Inferior parietal cortex (tissue), 1 donor: ENCODE data around the gene RASL12.
"Not testable (repeated sequence)": the region's sequence is repeated elsewhere in the genome, so short reads cannot be mapped to it uniquely, and the experiment has no call there.

Source experiments
- DNase-seq: peaks from one replicate; pipeline ENCODE4 v3.0.0-alpha.2; 2016; ENCODE audit errors: extremely low spot score

Gene RASL12

DNA sequence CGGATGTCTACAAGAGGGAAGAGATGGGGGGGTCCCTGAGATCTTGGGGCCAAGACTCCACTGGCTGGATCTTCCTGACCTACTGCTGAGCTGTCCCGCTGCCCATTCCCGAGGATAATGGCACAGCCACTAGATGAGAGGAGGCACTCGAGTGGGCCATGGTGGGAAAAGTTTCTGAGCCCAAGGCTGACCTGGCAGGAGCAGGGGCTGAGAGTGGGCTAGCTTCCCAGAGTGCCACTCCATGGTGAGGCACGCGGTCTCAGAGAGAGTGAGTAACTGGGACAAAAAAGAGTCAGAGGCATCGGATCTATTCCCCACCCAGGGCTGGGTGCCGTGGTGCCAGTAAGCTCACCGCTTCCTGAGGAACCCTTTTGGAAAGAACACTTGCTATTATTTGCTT, 11.7 kb downstream of the RASL12 start:
- no peak for DNase-seq

DNA sequence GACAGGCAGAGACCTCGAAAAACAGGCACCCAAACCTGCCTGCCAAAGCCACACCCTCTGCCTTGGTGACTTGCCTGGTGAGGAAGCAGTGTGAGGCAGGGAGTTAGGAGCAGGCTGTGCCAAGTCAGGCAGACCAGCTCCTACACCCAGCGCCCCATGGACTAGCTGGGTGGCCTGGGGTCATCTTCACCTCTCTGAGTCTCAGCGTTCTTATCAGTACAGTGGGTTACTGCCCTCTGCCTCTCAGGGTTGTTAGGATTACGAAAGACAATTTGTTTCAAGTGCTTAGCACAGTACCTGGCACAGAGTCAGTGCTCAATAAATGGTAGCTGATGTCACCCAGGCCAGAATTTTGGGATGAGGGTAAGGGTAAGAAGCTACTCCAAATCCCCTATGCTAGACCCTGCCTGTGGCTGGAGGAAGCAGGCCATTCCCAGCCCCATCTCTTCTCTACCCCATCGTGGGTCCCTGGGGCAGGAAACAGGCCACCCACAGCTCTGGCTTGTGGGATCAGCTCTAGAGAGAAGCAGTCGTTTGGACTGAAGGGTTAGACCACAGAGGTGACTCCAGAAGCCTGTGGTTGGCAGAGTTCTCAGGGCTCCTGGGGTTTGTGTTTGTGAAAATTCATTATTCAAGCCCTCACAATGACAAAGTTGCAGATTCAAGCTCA, 12.5 kb downstream of the RASL12 start:
- DNase-seq, result no peak

DNA sequence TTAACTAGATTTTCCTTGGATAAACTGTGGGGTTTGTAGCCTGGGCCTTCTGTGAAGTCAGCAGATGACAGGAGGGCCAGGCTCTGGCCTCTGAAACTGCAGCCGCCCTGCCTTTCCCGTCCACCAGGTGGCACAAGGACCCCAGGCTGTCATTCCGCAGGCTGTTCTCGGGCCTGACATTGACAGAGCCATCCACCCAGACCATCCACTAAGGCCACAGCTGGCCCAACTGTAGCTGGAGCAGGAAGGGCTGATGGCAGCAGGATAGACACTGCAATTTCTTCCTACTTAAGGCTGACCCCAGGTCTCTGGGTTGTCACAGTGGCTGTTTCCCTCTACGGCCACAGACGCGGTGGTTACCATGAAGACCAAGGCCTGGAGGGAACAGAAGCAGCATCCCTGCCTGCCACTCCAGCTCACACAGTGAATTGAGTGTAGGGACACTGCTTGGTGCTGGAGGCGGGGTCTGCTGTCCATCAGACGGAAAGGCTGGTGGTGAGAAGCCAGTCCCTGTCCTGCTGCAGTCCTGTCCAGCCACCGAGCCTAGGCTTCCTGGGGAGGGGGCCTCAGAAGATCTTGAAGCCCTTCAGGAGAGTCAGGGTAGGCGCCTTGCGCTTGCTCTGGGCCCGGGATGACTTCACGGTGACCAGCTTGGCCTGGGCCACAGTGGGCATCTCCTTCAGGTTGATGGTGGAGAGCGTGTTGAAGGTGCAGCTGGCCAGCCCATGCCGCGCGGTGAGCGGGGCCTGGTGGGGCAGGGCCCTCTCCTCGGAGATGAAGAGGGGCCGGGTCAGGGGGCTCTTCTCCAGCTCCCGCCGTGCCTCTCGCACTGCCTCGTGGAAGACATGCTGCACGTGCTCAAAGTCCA, 13.2 kb downstream of the RASL12 start:
- DNase-seq, result peak; percentile 80

DNA sequence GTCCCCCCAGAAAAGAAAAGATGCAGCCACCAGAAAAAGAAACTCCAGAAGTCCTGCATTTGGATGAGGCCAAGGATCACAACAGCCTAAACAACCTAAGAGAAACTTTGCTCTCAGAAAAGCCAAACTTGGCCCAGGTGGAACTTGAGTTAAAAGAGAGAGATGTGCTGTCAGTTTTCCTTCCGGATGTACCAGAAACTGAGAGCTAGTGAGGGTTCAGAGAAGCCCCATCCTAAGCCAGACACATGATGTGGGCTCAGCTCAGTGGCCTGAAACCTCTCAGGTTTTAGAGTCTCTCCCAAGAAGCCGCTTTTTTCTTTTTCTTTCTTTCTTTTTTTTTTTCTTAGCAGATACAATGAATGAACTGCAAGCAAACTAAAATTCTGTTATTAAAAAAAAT, 14.8 kb downstream of the RASL12 start:
- DNase-seq, result no peak

DNA sequence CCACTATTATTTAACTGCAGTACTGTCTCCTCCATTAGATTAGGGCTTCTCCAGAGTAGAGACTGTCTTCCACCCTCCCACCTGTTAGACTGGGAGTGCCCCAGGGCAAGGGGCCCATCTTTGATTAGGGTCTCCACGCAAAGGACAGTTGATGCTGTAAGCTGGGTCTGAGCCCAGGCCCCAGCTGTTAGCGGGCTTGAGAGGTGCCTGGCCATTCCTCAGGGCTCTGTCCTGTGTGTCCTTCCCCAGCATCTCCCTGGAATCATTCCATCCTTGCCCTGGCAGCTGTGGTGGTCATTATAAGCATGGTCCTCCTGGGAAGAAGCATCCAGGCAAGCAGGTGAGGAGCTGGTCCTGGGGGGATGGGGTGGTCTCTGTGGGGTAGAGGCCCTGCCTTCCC, 16.5 kb downstream of the RASL12 start:
- no peak for DNase-seq

DNA sequence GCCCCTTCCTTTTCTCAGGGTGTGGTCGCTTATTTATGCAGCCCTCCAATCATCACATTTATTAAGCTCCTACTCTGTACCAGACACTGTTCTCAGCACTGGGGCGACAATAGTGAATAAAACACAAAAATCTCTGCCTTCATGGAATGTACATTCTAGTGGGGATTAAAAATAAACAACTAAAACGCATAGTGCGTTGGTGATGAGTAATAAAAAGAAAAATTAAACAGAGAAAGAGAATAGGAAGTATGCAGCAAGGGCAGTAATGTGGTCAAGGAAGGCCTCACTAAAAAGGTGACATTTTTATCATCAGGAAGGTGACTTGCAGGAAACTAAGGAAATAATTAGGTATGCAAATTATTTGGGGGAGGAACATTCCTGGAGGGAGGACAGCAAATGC, 17.5 kb downstream of the RASL12 start:
- DNase-seq, result no peak

GRCh38 chr15:65049418-65049840, 18.4 kb downstream of the RASL12 start:
- peak; percentile 95 for DNase-seq

DNA sequence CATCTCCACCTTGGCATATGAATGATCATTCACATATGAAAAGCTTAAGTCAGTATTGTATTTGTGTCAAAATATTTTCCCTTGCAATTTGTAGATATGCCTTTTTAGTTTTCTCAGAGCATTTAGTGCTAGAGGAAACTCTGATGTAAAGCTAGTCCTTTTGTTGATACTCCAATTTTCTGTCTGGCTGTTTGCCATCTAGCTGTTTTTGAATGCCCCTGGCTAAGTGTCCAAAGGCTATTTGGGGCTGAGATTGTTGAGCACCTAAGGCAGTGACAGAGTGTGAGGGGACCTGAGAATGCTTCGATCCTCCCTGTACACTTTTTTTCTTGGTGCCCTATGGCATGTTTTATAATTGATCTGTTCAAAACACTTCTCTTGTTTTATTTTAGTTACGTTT, 19.6 kb downstream of the RASL12 start:
- DNase-seq, result no peak

DNA sequence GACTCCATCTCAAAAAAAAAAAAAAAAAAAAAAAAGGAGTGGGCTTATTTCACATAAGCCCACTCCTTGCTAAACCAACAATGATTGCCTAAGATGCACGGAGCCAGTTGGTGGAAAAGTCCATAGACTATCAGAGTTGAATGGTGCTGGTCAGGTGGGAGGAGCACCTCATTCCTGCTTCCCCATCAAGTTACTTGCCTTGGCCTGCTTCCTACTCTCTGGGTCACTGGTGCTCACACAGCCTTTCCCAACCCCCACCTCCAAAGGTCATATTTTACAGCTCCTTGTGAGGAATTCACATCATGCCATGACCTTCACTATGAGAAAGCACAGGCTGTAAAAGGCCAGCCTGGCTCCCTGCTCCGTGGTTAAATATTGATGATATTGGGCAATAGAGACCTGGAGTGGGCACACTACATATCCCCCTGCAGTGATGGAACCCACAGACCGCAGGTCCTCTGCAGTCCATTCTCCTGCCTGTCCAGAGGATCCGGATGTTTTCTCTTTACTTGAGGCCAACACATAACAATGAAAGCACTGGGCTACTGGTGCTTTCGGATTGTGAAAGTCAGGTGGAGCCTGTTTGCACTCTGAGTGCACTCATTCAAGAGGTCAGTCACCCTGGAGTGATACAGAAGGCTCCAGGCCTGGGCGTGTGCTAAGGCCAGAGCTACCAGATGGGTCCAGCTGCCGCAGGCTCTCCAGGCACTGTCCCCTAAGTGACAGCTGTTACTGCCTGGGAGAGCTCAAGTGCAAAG, 22.9 kb downstream of the RASL12 start, which contains the start of gene SLC51B:
SLC51B (plus strand) TSS at position 664 of the 758 bp plus-strand sequence. CDS start 4,618 bp downstream, outside the sequence.
- DNase-seq, result no peak

DNA sequence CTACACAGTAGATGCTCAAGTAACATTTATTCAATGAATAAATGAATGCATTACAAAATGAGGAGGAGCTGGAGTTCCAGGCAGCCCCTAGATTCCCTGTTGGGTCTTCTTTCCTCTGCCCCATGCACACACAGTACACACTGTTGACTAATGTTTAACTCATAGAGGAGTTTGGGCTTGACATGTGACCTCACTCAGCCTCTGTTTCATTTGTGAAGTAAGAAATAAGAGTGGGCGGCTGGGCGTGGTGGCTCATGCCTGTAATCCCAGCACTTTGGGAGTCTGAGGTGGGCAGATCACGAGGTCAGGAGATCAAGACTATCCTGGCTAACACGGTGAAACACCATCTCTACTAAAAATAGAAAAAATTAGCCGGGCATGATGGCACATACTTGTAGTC, 23.6 kb downstream of the RASL12 start:
- not testable (repeated sequence) for DNase-seq

DNA sequence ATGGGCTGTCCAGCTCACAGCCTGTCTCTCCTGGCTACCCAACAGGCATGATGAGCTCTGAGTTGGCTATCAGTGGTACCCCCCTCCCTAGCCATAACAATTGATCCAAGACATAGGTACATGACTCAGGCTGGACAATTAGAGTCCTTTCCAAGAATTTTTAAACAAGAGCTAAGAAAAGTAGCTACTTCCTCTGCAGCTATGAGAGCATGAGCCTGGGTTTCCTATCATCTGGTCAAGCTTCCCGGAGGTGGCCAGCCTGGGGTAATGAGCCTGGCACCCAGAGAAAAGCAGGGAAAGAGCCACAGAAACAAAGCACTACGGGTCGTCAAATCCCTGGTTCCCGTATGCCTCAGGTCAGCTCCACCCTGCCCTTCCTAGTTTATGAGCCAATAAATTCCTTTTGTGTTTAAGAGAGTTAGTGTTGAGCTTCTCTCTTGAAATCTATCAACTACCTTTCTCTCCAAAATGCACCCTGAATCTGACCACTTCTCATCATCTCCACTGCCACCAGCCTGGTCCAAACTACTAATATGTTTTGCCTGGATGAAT, 24.9 kb downstream of the RASL12 start:
- no peak for DNase-seq

- DNase-seq, result no peak
Observed at GRCh38 chr15:65041787-65042186, 26.0 kb downstream of the RASL12 start.

- DNase-seq, result no peak
Observed at GRCh38 chr15:65040461-65040860, 27.3 kb downstream of the RASL12 start.

DNA sequence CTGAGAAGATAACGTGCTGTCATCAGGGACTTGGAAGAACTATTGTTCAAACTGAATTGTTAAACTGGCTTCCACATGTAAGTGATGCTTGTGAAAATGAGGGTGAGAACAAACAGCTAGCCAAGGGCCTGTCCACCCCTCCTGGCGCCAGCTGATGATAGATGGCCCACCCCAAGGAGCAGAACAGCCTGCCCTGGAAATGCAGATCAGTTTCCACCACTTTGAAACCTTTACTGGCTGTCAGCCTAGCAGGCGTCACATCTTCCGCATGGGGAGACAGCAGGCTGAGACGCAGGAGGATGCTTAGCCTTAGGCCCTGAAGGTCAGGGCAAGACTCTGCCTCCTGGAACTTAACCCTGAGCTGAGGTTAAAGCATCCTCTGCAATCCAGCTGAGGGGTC, 29.0 kb downstream of the RASL12 start:
- no peak for DNase-seq

GRCh38 chr15:65038428-65038827, 29.4 kb downstream of the RASL12 start:
- DNase-seq, result no peak

GRCh38 chr15:65037309-65037708, 30.5 kb downstream of the RASL12 start:
- no peak for DNase-seq

- DNase-seq, result no peak
Observed at GRCh38 chr15:65034719-65035118, 33.1 kb downstream of the RASL12 start.

DNA sequence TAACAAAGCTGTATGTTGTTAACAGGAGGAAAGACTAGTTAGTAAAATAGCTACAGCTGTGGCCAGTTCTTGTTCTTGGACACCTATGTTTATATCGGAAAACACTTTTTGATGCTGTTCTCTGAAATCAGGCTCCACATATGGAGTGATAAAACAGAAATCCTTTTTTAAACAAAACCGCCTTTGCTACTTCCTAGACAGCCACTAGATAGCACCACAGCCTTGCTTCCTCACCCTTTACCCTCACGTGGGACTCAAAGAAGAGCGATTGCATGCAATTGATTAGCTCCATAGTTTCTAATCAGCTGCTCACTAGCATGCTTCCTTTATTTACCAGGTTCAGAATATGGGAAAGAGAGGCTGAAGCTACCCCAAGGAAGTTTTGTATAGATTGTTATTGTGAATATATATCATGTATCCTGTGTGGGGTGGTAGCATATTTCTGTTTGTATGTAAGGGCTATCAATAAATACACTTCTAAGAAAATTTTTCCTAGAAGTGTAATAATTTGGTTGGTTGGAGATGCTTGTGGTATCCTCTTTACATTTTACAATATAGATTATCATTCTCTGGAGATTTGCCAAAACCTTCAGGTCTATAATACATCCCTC, 34.0 kb downstream of the RASL12 start:
- peak; percentile 56 for DNase-seq

- DNase-seq, result no peak
Observed at GRCh38 chr15:65032801-65033537, 34.8 kb downstream of the RASL12 start.

- DNase-seq, result no peak
Observed at GRCh38 chr15:65029736-65030208, 38.0 kb downstream of the RASL12 start.
